CD4-positive, alpha-beta memory T cell (primary cell): ENCODE results near the gene ZNF521. TPM values are rescaled to one million over a fixed set of nuclear protein-coding genes. Genes with fewer than 3 reads are reported as not detected.

Experiments used
- CTCF ChIA-PET: fragments of 350-600 bp; sonication (Branson Sonifier 250); formaldehyde crosslinking; loops from one replicate; lab custom pipeline; 2021; ENCODE audit warnings: inconsistent platforms; ENCODE audit not compliant: partially characterized antibody; lab: Charles Lee
- POLR2A ChIA-PET: fragments of 350-600 bp; sonication (Branson Sonifier 250); formaldehyde crosslinking; loops from one replicate; lab custom pipeline; 2021; ENCODE audit not compliant: partially characterized antibody; lab: Charles Lee
- DNase-seq, 5 donors: peaks; one replicate each; pipeline versions ENCODE4 v3.0.0 to v3.0.0-alpha.2; 2020 to 2022; ENCODE audit warnings: mixed read lengths in 1 of 5
- H3K27ac ChIP-seq: one replicate; pipeline ENCODE4 v1.7.0; 2013; ENCODE audit warnings: low read depth, low read length
- H3K27me3 ChIP-seq: 2 replicates; pipeline ENCODE4 v1.7.0; 2013; ENCODE audit warnings: mild to moderate bottlenecking, low read length, moderate library complexity; ENCODE audit not compliant: insufficient read depth
- H3K36me3 ChIP-seq: 2 replicates; pipeline ENCODE4 v1.7.0; 2013; ENCODE audit warnings: mild to moderate bottlenecking, low read length, moderate library complexity; ENCODE audit not compliant: insufficient read depth
- H3K4me1 ChIP-seq: 2 replicates; pipeline ENCODE4 v1.7.0; 2013; ENCODE audit warnings: mild to moderate bottlenecking, low read length, moderate library complexity; ENCODE audit not compliant: insufficient read depth
- H3K4me3 ChIP-seq, 2 donors: one replicate each; pipeline ENCODE4 v1.7.0; 2013; ENCODE audit warnings: low read length in 2 of 2, mild to moderate bottlenecking in 1 of 2
- H3K9me3 ChIP-seq, 2 donors: one replicate each; pipeline ENCODE4 v1.7.0; 2013; ENCODE audit warnings: low read length in 2 of 2, control low read depth in 1 of 2; ENCODE audit not compliant: control insufficient read depth in 1 of 2
- H3K27ac Mint-ChIP-seq, 7 donors: one replicate each; pipeline ENCODE4 v1.8.0; 2020 to 2021; ENCODE audit warnings: mixed read lengths in 7 of 7, mild to moderate bottlenecking in 6 of 7, inconsistent platforms in 3 of 7, moderate library complexity in 3 of 7
- H3K27me3 Mint-ChIP-seq, 2 donors: one replicate each; pipeline ENCODE4 v1.8.0; 2020 to 2021; ENCODE audit warnings: mixed read lengths in 2 of 2
- H3K36me3 Mint-ChIP-seq, 2 donors: one replicate each; pipeline ENCODE4 v1.8.0; 2020 to 2021; ENCODE audit warnings: mixed read lengths in 2 of 2, inconsistent platforms in 1 of 2, mild to moderate bottlenecking in 1 of 2
- H3K4me1 Mint-ChIP-seq, 4 donors: one replicate each; pipeline ENCODE4 v1.8.0; 2020 to 2021; ENCODE audit warnings: mixed read lengths in 4 of 4, mild to moderate bottlenecking in 1 of 4
- H3K4me3 Mint-ChIP-seq, 8 donors: one replicate each; pipeline ENCODE4 v1.8.0; 2020 to 2021; ENCODE audit warnings: mixed read lengths in 8 of 8, mild to moderate bottlenecking in 7 of 8, moderate library complexity in 6 of 8, inconsistent platforms in 3 of 8
- H3K9me3 Mint-ChIP-seq, 8 donors: one replicate each; pipeline ENCODE4 v1.8.0; 2020 to 2021; ENCODE audit warnings: mixed read lengths in 8 of 8, mild to moderate bottlenecking in 5 of 8, inconsistent platforms in 3 of 8, moderate library complexity in 1 of 8
- intact Hi-C: fragments of 100-400 bp; cut with micrococcal nuclease; formaldehyde crosslinking; loops from one replicate; pipeline ENCODE4 v1.15.1; 2023
- polyA plus RNA-seq, 2 donors: library from polyadenylated mRNA; unstranded; fragments of 300-500 nt; fragmentation: Illumina TruSeq; gene quantifications; one replicate each; pipeline ENCODE4 v1.2.3, GENCODE V29; 2021
- total RNA-seq, 2 experiments: library from RNA; stranded (reverse); gene quantifications; one replicate each; pipeline ENCODE4 v1.2.3, GENCODE V29; 2021

The ZNF521 gene
- total and polyA plus RNA-seq, 4 experiments from 2014 or later, result not detected

DNA sequence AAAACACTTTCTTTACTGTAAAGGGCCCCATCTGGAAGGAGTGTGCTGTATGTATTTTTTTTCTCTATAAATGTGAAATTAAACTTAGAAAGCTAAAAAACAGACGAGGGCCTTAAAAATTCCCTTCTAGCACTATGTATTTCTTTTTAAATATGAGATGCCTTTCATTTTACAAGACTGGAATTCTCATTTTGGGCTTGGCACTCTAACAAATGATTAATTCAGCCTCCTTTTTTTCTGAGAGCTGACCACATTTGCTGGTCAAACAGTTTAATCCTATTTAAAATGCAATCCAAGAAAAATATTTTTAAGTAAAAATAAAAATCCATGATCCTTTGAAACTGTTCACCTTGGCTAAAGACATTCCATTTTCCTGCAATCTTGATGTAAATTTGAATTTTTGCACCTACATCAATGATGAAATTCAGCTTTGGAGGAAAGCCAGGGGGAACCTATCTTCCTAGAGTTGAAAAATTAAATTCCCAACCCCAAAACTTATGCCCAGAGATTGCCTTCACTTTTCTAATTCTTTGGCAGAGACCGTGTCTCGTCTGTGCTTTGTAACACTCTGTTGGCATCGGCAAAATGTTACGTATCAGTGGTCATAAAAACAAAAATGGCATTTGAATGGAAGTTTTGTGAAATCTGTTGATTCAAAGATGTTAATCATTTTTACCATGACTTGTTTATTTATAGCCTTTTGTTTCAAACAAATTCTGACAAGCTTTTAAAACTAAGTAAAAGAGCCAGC is 284.5 kb downstream of the ZNF521 start:
- intact Hi-C loops, result no loop called here
- CTCF ChIA-PET, result no interaction called here
- Mint-ChIP-seq H3K9me3 (peaks cover 0 to 3% (median 0%) of the 10 kb centered on the region in 8 donors), H3K27me3 (peaks cover 0 to 1% of the 10 kb centered on the region in 2 donors), H3K4me1 (no peaks in the 10 kb centered on the region), H3K4me3 (no peak overlapping the region), H3K36me3 (no peaks in the 10 kb centered on the region), H3K27ac (no peak overlapping the region)
- no peaks in the 10 kb centered on the region for H3K27me3 ChIP-seq
- no peak overlapping the region for H3K4me3 ChIP-seq
- no peak for DNase-seq
- POLR2A ChIA-PET, result no interaction called here
- no peaks in the 10 kb centered on the region for H3K4me1 ChIP-seq
- H3K9me3 ChIP-seq, result no peaks in the 10 kb centered on the region
- no peak overlapping the region for H3K27ac ChIP-seq
- H3K36me3 ChIP-seq, result no peaks in the 10 kb centered on the region

DNA sequence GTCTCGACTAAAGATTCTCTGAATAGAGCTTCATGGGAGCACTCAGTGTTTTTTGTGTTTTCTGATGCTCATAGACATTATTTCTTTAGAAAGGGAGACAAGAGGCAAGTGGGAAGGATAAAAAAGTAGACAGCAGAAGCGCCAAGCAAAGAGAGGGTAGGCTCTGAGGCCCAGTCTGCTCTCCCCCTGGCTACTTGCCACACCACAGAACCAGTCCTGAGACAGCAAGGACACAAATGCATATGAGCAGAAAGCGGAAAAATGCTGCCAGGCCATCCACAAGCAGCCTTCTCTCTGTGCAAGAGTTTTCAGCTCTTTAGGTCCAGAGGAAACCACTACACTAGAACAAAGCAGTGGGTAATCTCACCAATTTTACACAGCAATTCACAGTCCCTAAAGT is 285.4 kb downstream of the ZNF521 start:
- ChIA-PET CTCF (no interaction called here), POLR2A (no interaction called here)
- no peak overlapping the region for H3K4me3 Mint-ChIP-seq
- H3K27ac Mint-ChIP-seq, result no peak overlapping the region
- no peaks in the 10 kb centered on the region for H3K4me1 Mint-ChIP-seq
- Histone ChIP-seq H3K4me3 (no peak overlapping the region), H3K9me3 (no peaks in the 10 kb centered on the region), H3K4me1 (no peaks in the 10 kb centered on the region), H3K27ac (no peak overlapping the region), H3K36me3 (no peaks in the 10 kb centered on the region), H3K27me3 (no peaks in the 10 kb centered on the region)
- DNase-seq, result no peak
- intact Hi-C loops, result no loop called here
- no peaks in the 10 kb centered on the region for H3K36me3 Mint-ChIP-seq
- peaks cover 0 to 3% of the 10 kb centered on the region in 2 donors for H3K27me3 Mint-ChIP-seq
- peaks cover 0 to 3% (median 0%) of the 10 kb centered on the region in 8 donors for H3K9me3 Mint-ChIP-seq

DNA sequence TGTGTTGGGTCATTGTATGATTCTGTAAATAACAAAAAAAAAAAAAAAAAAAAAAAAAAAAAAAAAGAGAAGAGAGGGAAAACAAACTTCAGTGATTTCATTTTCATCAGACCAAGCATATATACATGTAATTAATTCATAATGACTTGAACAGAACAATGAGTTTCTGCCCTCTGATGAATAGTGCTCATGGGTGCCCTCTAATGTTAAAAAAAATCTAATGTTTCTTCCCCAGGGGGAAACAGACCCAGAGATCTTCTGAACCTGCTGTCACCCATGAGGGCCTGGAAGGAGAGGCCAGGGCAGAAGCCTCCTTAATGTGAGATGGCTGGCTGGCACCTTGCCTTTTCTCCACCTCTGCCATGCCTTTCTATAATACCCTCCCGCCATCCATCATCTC is 289.2 kb downstream of the ZNF521 start:
- no peak for DNase-seq
- Histone ChIP-seq H3K27ac (no peak overlapping the region), H3K4me1 (no peaks in the 10 kb centered on the region), H3K4me3 (no peak overlapping the region), H3K9me3 (no peaks in the 10 kb centered on the region), H3K27me3 (no peaks in the 10 kb centered on the region), H3K36me3 (no peaks in the 10 kb centered on the region)
- POLR2A ChIA-PET, result no interaction called here
- H3K4me3 Mint-ChIP-seq, result no peak overlapping the region
- peaks cover 0 to 3% of the 10 kb centered on the region in 2 donors for H3K27me3 Mint-ChIP-seq
- intact Hi-C loops, result no loop called here
- H3K9me3 Mint-ChIP-seq, result peaks cover 0 to 2% (median 0%) of the 10 kb centered on the region in 8 donors
- no peaks in the 10 kb centered on the region for H3K4me1 Mint-ChIP-seq
- CTCF ChIA-PET, result no interaction called here
- no peaks in the 10 kb centered on the region for H3K36me3 Mint-ChIP-seq
- H3K27ac Mint-ChIP-seq, result no peak overlapping the region

DNA sequence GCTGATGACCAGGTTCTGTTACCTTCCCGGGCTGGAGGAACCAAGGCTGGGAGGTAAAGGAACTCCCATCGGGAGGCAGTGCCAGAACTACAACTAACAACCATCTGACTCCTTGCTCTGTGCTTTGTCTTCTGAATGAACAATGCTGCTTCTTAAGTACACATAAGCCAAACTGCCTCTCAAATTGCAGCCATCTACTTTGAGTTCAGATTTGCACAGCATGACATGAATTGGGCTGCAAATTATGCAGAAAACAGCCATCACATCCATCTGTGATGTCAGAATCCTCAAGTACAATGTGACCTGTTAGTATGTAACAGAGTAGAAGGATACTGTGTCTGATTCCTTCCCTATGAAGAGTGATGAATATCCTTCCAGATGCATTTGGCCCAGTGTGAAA is 290.6 kb downstream of the ZNF521 start:
- H3K4me3 Mint-ChIP-seq, result no peak overlapping the region
- no peaks in the 10 kb centered on the region for H3K27me3 ChIP-seq
- H3K9me3 Mint-ChIP-seq, result peaks cover 0 to 2% (median 0%) of the 10 kb centered on the region in 8 donors
- ChIA-PET CTCF (no interaction called here), POLR2A (no interaction called here)
- no peak for DNase-seq
- no peaks in the 10 kb centered on the region for H3K36me3 ChIP-seq
- H3K27me3 Mint-ChIP-seq, result peaks cover 0 to 3% of the 10 kb centered on the region in 2 donors
- intact Hi-C loops, result no loop called here
- no peak overlapping the region for H3K4me3 ChIP-seq
- no peaks in the 10 kb centered on the region for H3K4me1 Mint-ChIP-seq
- H3K27ac ChIP-seq, result no peak overlapping the region
- H3K27ac Mint-ChIP-seq, result no peak overlapping the region
- H3K9me3 ChIP-seq, result no peaks in the 10 kb centered on the region
- H3K4me1 ChIP-seq, result no peaks in the 10 kb centered on the region
- no peaks in the 10 kb centered on the region for H3K36me3 Mint-ChIP-seq

DNA sequence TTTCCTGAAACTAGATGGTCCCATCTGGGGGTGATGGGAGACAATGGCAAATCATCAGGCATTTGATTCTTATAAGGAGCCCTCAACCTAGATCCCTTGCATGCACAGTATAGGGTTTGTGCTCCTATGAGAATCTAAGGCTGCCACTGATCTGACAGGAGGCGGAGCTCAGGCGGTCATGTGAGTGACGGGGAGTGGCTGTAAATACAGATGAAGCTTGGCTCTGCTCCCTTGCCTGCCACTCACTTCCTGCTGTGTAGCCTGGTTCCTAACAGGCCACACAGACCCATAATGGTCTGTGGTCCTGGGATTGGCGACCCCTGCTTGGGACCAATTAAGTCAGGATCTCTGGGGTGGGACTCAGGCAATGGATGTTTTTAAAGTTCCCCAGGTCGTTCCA is 293.4 kb downstream of the ZNF521 start:
- Mint-ChIP-seq H3K27me3 (peaks cover 0 to 1% of the 10 kb centered on the region in 2 donors), H3K36me3 (no peaks in the 10 kb centered on the region), H3K9me3 (peaks cover 0 to 2% (median 0%) of the 10 kb centered on the region in 8 donors), H3K4me1 (no peaks in the 10 kb centered on the region), H3K4me3 (no peak overlapping the region), H3K27ac (no peak overlapping the region)
- no peaks in the 10 kb centered on the region for H3K27me3 ChIP-seq
- no peak overlapping the region for H3K4me3 ChIP-seq
- no peaks in the 10 kb centered on the region for H3K4me1 ChIP-seq
- intact Hi-C loops, result no loop called here
- no peaks in the 10 kb centered on the region for H3K9me3 ChIP-seq
- ChIA-PET POLR2A (no interaction called here), CTCF (no interaction called here)
- DNase-seq, result no peak
- H3K27ac ChIP-seq, result no peak overlapping the region
- no peaks in the 10 kb centered on the region for H3K36me3 ChIP-seq

DNA sequence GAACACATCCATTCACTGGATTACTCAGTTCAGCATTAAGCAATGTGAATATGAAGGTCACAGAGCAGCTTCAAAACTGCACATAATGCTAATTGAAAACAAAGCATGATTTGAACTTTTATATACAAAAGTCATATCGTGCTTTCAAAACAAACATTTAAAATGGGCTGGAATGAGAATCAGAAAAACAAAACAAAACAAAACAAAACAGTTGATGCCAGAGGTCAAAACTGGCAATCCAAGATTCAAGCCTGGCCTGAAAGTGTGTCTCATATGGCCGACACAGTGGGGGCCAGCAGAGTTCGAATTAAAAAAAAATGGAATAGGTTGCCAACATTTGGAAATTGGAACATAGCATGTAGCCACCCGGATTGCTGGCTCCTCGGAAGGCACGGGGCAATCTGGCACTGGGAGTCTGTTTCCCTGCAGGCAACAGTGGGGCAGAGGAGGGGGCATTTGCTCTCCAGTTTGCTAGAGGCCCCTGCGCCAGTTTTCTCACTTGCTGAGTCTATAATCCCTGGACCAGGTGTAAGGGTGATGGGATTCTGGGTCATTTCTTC is 294.4 kb downstream of the ZNF521 start:
- Histone ChIP-seq H3K27me3 (no peaks in the 10 kb centered on the region), H3K27ac (no peak overlapping the region), H3K36me3 (no peaks in the 10 kb centered on the region), H3K9me3 (no peaks in the 10 kb centered on the region), H3K4me3 (no peak overlapping the region), H3K4me1 (no peaks in the 10 kb centered on the region)
- DNase-seq, result no peak
- Mint-ChIP-seq H3K36me3 (no peaks in the 10 kb centered on the region), H3K9me3 (peaks cover 0 to 2% (median 0%) of the 10 kb centered on the region in 8 donors), H3K27me3 (peaks cover 0 to 1% of the 10 kb centered on the region in 2 donors), H3K4me1 (no peaks in the 10 kb centered on the region), H3K4me3 (no peak overlapping the region), H3K27ac (no peak overlapping the region)
- POLR2A ChIA-PET, result no interaction called here
- intact Hi-C loops, result no loop called here
- CTCF ChIA-PET, result no interaction called here

DNA sequence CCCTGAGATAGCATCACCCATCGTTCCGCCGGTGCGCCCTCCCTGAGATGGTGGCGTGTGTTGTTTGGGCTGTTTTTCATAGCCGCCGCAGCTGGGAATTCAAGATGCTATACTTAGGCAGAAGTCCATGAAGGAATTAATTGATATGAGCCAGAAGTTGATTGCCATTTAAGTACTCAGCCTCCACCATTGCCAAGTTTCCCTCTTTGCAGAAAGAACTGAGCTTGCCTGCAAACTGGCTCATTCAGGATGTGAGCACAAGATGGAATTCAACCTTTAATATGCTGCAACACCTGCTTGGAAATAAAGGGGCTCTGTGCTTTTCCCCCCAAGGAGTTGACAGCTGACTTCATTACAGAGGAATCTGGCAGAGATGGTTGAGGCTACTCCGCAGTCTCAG is 295.5 kb downstream of the ZNF521 start:
- H3K36me3 Mint-ChIP-seq, result no peaks in the 10 kb centered on the region
- no peak for DNase-seq
- H3K4me3 Mint-ChIP-seq, result no peak overlapping the region
- peaks cover 0 to 2% (median 0%) of the 10 kb centered on the region in 8 donors for H3K9me3 Mint-ChIP-seq
- no peaks in the 10 kb centered on the region for H3K4me1 Mint-ChIP-seq
- CTCF ChIA-PET, result no interaction called here
- Histone ChIP-seq H3K4me1 (no peaks in the 10 kb centered on the region), H3K36me3 (no peaks in the 10 kb centered on the region), H3K9me3 (no peaks in the 10 kb centered on the region), H3K27ac (no peak overlapping the region), H3K4me3 (no peak overlapping the region), H3K27me3 (no peaks in the 10 kb centered on the region)
- POLR2A ChIA-PET, result no interaction called here
- H3K27ac Mint-ChIP-seq, result no peak overlapping the region
- H3K27me3 Mint-ChIP-seq, result no peaks in the 10 kb centered on the region
- intact Hi-C loops, result no loop called here
